ENCODE results near the gene AFF2. TPM values are rescaled to one million over a fixed set of nuclear protein-coding genes. Genes with fewer than 3 reads are reported as not detected.

AFF2 gene
- total and polyA plus RNA-seq, 8 donors: 0.10 to 84.0 (median 0.72) TPM; not detected in 3

- H3K27me3 ChIP-seq: no peaks in the 10 kb centered on the region
- no peaks in the 10 kb centered on the region for H3K36me3 ChIP-seq
- H3K9me3 ChIP-seq: no peaks in the 10 kb centered on the region
- 56 to 72% (median 65%) methylated on average over 3 of the region's 3 CpGs for WGBS, 5 donors
- H3K27ac ChIP-seq: no peak overlapping the region
- no peaks in the 10 kb centered on the region for H3K4me1 ChIP-seq
- DNase-seq: no peak
- no peak overlapping the region for H3K4me3 ChIP-seq
- intact Hi-C loops (cut with DNase I; ENCODE audit: low total_unique reads): no loop called here
- TF ChIP-seq EP300 (IDR thresholded peaks at IDR 0.05) (no peak), POLR2A (IDR thresholded peaks at IDR 0.05) (no peak), CTCF (IDR thresholded peaks at IDR 0.05) (no peak), POLR2AphosphoS5 (IDR thresholded peaks at IDR 0.05) (no peak)
These were observed 447.1 kb downstream of the AFF2 start for GRCh38 chrX:148947399-148947975.

GRCh38 chrX:148956352-148956751, 455.9 kb downstream of the AFF2 start:
- Histone ChIP-seq H3K36me3 (no peaks in the 10 kb centered on the region), H3K4me3 (no peak overlapping the region), H3K4me1 (no peaks in the 10 kb centered on the region), H3K27me3 (no peaks in the 10 kb centered on the region), H3K27ac (no peak overlapping the region), H3K9me3 (no peaks in the 10 kb centered on the region)
- TF ChIP-seq POLR2A (IDR thresholded peaks at IDR 0.05): no peak
- TF ChIP-seq CTCF (IDR thresholded peaks at IDR 0.05): no peak
- TF ChIP-seq EP300 (IDR thresholded peaks at IDR 0.05): no peak
- TF ChIP-seq POLR2AphosphoS5 (IDR thresholded peaks at IDR 0.05): no peak
- no peak for DNase-seq
- WGBS, 5 donors: 64 to 92% (median 79%) methylated on average over 1 to 3 of the region's 3 CpGs
- intact Hi-C loops (cut with DNase I; ENCODE audit: low total_unique reads): no loop called here

GRCh38 chrX:148958901-148959300, 458.5 kb downstream of the AFF2 start:
- Histone ChIP-seq H3K4me3 (no peak overlapping the region), H3K27me3 (no peaks in the 10 kb centered on the region), H3K27ac (no peak overlapping the region), H3K9me3 (no peaks in the 10 kb centered on the region), H3K36me3 (no peaks in the 10 kb centered on the region), H3K4me1 (no peaks in the 10 kb centered on the region)
- intact Hi-C loops (cut with DNase I; ENCODE audit: low total_unique reads): no loop called here
- no peak for TF ChIP-seq EP300 (IDR thresholded peaks at IDR 0.05)
- no peak for TF ChIP-seq POLR2AphosphoS5 (IDR thresholded peaks at IDR 0.05)
- no peak for TF ChIP-seq POLR2A (IDR thresholded peaks at IDR 0.05)
- TF ChIP-seq CTCF (IDR thresholded peaks at IDR 0.05): no peak
- DNase-seq: no peak
- 81 to 100% (median 90%) methylated on average over 1 of the region's 1 CpG for WGBS, 5 donors

GRCh38 chrX:148960060-148960459, 459.6 kb downstream of the AFF2 start:
- Histone ChIP-seq H3K9me3 (no peaks in the 10 kb centered on the region), H3K36me3 (no peaks in the 10 kb centered on the region), H3K4me3 (no peak overlapping the region), H3K27ac (no peak overlapping the region), H3K27me3 (no peaks in the 10 kb centered on the region), H3K4me1 (no peaks in the 10 kb centered on the region)
- no peak for DNase-seq
- WGBS, 5 donors: 39 to 64% (median 57%) methylated on average over 1 of the region's 1 CpG
- intact Hi-C loops (cut with DNase I; ENCODE audit: low total_unique reads): no loop called here
- TF ChIP-seq EP300 (IDR thresholded peaks at IDR 0.05) (no peak), POLR2A (IDR thresholded peaks at IDR 0.05) (no peak), POLR2AphosphoS5 (IDR thresholded peaks at IDR 0.05) (no peak), CTCF (IDR thresholded peaks at IDR 0.05) (no peak)
